Measurements from ENCODE around the gene TMEM81. TPM values are rescaled to one million over a fixed set of nuclear protein-coding genes. Genes with fewer than 3 reads are reported as not detected.

TMEM81 gene
- total RNA-seq, 1 experiment from 2014 or later: 5.4 TPM

- intact Hi-C loops (cut with micrococcal nuclease; ENCODE audit: unreplicated experiment): no loop called here
- Histone ChIP-seq H3K36me3 (ENCODE audit: low read depth) (no peaks in the 10 kb centered on the region), H3F3A (ENCODE audit: insufficient read depth, low read depth) (no peaks in the 10 kb centered on the region), H3K27ac (no peak overlapping the region), H3K79me2 (ENCODE audit: low read depth) (no peaks in the 10 kb centered on the region), H3K9me3 (ENCODE audit: insufficient read depth, low read depth) (no peaks in the 10 kb centered on the region), H3K27me3 (ENCODE audit: insufficient read depth, low read depth) (peaks cover 83% of the 10 kb centered on the region), H3K4me2 (no peak overlapping the region), H4K20me1 (ENCODE audit: insufficient read depth) (no peaks in the 10 kb centered on the region), H2AFZ (no peak overlapping the region), H3K9me2 (ENCODE audit: insufficient read depth) (no peaks in the 10 kb centered on the region), H3K4me1 (replicated peaks; ENCODE audit: insufficient read depth) (no peaks in the 10 kb centered on the region), H3K4me3 (no peak overlapping the region)
- no peak for TF ChIP-seq EZH2 (IDR thresholded peaks at IDR 0.05; ENCODE audit: low read depth)
- no TSS peak for BruUV-seq (replicated peaks)
- no peak for DNase-seq
- ChIA-PET POLR2A (ENCODE audit: unreplicated experiment) (no interaction called here), CTCF (interaction anchor here (0.5 to 2.3 kb wide), 7 partner anchors 10 to 273 kb away, joined by 3 to 25 read pairs (median 4); no protein-coding TSS in a partner anchor)
Measured at GRCh38 chr1:205062319-205062718, 21.9 kb downstream of the TMEM81 start.

DNA sequence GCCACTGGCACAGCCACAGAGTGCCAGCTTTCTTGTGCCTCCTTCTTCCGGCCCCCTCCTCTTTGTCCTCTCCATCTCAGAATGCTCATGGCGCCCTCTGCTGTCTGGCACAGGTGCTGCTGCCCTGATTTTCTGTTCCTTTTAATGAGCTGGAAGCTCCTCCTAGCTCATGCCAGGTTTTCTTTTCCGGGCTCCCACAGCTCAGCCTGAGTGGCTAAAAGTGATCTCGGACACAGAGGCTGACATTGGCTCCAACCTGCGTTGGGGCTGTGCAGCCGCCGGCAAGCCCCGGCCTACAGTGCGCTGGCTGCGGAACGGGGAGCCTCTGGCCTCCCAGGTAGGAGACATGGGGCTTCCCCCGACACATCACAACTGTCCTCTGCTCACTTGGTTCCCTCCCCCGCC is 22.6 kb downstream of the TMEM81 start:
- Histone ChIP-seq H3K9me3 (ENCODE audit: insufficient read depth, low read depth) (no peaks in the 10 kb centered on the region), H3F3A (ENCODE audit: insufficient read depth, low read depth) (no peaks in the 10 kb centered on the region), H3K4me2 (no peak overlapping the region), H3K36me3 (ENCODE audit: low read depth) (no peaks in the 10 kb centered on the region), H2AFZ (no peak overlapping the region), H3K27me3 (ENCODE audit: insufficient read depth, low read depth) (peaks cover 84% of the 10 kb centered on the region), H3K4me3 (no peak overlapping the region), H3K27ac (no peak overlapping the region), H3K9me2 (ENCODE audit: insufficient read depth) (no peaks in the 10 kb centered on the region), H4K20me1 (ENCODE audit: insufficient read depth) (no peaks in the 10 kb centered on the region), H3K4me1 (replicated peaks; ENCODE audit: insufficient read depth) (no peaks in the 10 kb centered on the region), H3K79me2 (ENCODE audit: low read depth) (no peaks in the 10 kb centered on the region)
- peak; percentile 37 to 77 for DNase-seq
- POLR2A ChIA-PET (ENCODE audit: unreplicated experiment): interaction anchor here (0.6 kb wide), 1 partner anchor 166 kb away, joined by 3 read pairs; the partner anchor contains the start of gene TMCC2
- no TSS peak for BruUV-seq (replicated peaks)
- no peak for TF ChIP-seq EZH2 (IDR thresholded peaks at IDR 0.05; ENCODE audit: low read depth)
- TF ChIP-seq, protein P1, sequence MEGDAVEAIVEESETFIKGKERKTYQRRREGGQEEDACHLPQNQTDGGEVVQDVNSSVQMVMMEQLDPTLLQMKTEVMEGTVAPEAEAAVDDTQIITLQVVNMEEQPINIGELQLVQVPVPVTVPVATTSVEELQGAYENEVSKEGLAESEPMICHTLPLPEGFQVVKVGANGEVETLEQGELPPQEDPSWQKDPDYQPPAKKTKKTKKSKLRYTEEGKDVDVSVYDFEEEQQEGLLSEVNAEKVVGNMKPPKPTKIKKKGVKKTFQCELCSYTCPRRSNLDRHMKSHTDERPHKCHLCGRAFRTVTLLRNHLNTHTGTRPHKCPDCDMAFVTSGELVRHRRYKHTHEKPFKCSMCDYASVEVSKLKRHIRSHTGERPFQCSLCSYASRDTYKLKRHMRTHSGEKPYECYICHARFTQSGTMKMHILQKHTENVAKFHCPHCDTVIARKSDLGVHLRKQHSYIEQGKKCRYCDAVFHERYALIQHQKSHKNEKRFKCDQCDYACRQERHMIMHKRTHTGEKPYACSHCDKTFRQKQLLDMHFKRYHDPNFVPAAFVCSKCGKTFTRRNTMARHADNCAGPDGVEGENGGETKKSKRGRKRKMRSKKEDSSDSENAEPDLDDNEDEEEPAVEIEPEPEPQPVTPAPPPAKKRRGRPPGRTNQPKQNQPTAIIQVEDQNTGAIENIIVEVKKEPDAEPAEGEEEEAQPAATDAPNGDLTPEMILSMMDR (conservative IDR thresholded peaks at IDR 0.05): peak; percentile 91
- CTCF ChIA-PET: interaction anchor here (0.5 to 2.3 kb wide), 21 partner anchors 9 to 335 kb away, joined by 3 to 25 read pairs (median 3); no protein-coding TSS in a partner anchor
- intact Hi-C loops (cut with micrococcal nuclease; ENCODE audit: unreplicated experiment): loop anchor here (1.0 kb wide), 4 partner anchors 72 to 253 kb away; no protein-coding TSS in a partner anchor

DNA sequence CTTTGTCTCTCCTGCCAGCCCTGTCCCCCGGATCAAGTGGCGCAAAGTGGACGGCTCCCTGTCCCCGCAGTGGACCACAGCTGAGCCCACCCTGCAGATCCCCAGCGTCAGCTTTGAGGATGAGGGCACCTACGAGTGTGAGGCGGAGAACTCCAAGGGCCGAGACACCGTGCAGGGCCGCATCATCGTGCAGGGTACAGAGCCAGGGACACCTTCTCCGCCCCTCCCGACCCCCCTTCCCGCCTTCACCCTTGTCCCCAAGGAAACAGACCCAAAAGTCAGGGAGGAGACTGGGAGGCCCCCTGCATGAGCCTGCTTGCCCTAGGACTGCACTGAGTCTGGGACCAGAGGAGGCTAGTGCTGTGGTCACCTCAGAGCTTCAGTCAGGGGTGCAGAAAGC is 23.0 kb downstream of the TMEM81 start:
- no peaks in the 10 kb centered on the region for H4K20me1 ChIP-seq (ENCODE audit: insufficient read depth)
- POLR2A ChIA-PET (ENCODE audit: unreplicated experiment): no interaction called here

More for the DNA sequence above, 23.0 kb downstream of the TMEM81 start:
- H2AFZ ChIP-seq: no peak overlapping the region
- peaks cover 83% of the 10 kb centered on the region for H3K27me3 ChIP-seq (ENCODE audit: insufficient read depth, low read depth)
- H3K4me2 ChIP-seq: no peak overlapping the region
- H3K36me3 ChIP-seq (ENCODE audit: low read depth): no peaks in the 10 kb centered on the region
- no TSS peak for BruUV-seq (replicated peaks)
- no peaks in the 10 kb centered on the region for H3K9me3 ChIP-seq (ENCODE audit: insufficient read depth, low read depth)
- H3K4me3 ChIP-seq: no peak overlapping the region
- no peaks in the 10 kb centered on the region for H3K4me1 ChIP-seq (replicated peaks; ENCODE audit: insufficient read depth)
- no peak overlapping the region for H3K27ac ChIP-seq
- H3F3A ChIP-seq (ENCODE audit: insufficient read depth, low read depth): no peaks in the 10 kb centered on the region
- no peak for DNase-seq
- no peaks in the 10 kb centered on the region for H3K79me2 ChIP-seq (ENCODE audit: low read depth)
- TF ChIP-seq, protein P1 (conservative IDR thresholded peaks at IDR 0.05): no peak
- no peak for TF ChIP-seq EZH2 (IDR thresholded peaks at IDR 0.05; ENCODE audit: low read depth)
- intact Hi-C loops (cut with micrococcal nuclease; ENCODE audit: unreplicated experiment): loop anchor here (1.0 kb wide), 4 partner anchors 72 to 253 kb away; no protein-coding TSS in a partner anchor
- no peaks in the 10 kb centered on the region for H3K9me2 ChIP-seq (ENCODE audit: insufficient read depth)
- CTCF ChIA-PET: interaction anchor here (0.6 to 2.3 kb wide), 11 partner anchors 9 to 254 kb away, joined by 3 to 25 read pairs (median 3); no protein-coding TSS in a partner anchor

Measured in PC-9 (cell line).